Measurements from ENCODE around the gene ADTRP. TPM values are rescaled to one million over a fixed set of nuclear protein-coding genes. Genes with fewer than 3 reads are reported as not detected.
A peak's percentile ranks its signal among the peaks of the same experiment; 100 is the strongest.
"Not testable (repeated sequence)": the region's sequence is repeated elsewhere in the genome, so short reads cannot be mapped to it uniquely, and the experiment has no call there.

The ADTRP gene
- total RNA-seq, 1 donor from 2014 or later, result not detected

DNA sequence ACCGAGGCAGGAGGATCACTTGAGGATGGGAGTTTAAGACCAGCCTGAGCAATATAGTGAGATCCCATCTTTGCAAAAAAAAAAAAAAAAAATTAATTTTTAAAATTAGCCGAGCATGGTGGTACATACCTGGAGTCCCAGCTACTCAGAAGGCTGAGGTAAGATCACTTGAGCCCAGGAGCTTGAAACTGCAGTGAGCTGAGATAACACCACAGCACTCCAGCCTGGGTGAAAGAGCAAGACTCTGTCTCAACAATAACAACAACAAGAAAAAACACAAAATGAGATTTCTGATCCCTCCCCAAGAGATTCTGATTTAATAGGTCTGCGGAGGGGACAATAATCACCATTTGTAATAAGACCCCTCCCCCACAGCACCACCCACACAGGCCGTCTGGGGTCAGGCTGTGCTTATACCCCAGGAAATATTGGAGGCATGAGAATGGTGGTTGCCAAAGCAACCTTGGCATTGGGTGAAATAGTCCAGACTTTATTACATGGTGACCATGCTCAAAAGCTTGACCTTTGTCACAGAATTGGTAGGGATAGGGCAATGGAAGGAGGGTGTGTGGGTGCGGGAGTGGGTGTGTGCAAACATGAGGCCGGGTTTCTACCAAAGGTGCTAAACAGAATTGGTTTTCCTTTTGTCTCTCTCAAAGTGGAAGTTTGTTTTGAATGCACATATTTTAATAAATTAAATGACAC, 24.4 kb upstream of the ADTRP start:
- Histone ChIP-seq H3K27me3 (no peaks in the 10 kb centered on the region), H3K27ac (no peak overlapping the region), H3K36me3 (no peaks in the 10 kb centered on the region), H3K4me3 (no peak overlapping the region), H3K9me3 (no peaks in the 10 kb centered on the region), H3K4me1 (peaks cover 15% of the 10 kb centered on the region)
- TF ChIP-seq POLR2AphosphoS5 (IDR thresholded peaks at IDR 0.05; ENCODE audit: insufficient read depth in 1 of 2, low read depth in 1 of 2) (no peak), POLR2A (IDR thresholded peaks at IDR 0.05) (no peak)
- TF ChIP-seq, protein P1, sequence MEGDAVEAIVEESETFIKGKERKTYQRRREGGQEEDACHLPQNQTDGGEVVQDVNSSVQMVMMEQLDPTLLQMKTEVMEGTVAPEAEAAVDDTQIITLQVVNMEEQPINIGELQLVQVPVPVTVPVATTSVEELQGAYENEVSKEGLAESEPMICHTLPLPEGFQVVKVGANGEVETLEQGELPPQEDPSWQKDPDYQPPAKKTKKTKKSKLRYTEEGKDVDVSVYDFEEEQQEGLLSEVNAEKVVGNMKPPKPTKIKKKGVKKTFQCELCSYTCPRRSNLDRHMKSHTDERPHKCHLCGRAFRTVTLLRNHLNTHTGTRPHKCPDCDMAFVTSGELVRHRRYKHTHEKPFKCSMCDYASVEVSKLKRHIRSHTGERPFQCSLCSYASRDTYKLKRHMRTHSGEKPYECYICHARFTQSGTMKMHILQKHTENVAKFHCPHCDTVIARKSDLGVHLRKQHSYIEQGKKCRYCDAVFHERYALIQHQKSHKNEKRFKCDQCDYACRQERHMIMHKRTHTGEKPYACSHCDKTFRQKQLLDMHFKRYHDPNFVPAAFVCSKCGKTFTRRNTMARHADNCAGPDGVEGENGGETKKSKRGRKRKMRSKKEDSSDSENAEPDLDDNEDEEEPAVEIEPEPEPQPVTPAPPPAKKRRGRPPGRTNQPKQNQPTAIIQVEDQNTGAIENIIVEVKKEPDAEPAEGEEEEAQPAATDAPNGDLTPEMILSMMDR (IDR thresholded peaks at IDR 0.05), result no peak
- DNase-seq (ENCODE audit: extremely low spot score in 2 of 2), result no peak
- intact Hi-C loops (cut with DNase I), result no loop called here

DNA sequence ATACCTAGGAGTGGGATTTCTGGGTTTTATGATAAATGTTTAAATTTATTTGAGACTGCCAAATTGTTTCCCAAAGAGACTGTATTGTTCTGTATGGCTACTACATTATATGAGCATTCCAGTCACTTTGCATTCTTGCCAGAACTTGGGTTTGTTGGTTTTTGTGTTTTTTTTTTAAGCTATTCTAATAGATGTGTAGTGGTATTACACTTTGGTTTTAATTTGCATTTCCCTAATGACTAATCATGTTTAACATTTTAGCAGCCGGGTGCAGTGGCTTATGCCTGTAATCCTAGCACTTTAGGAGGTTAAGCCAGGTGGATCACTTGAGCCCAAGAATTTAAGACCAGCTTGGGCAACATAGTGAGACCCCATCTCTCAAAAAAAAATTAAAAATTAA, 21.9 kb upstream of the ADTRP start:
- DNase-seq (ENCODE audit: extremely low spot score in 2 of 2); H3K27ac ChIP-seq; H3K4me3 ChIP-seq; H3K36me3 ChIP-seq; intact Hi-C loops (cut with DNase I); H3K27me3 ChIP-seq; H3K9me3 ChIP-seq: not testable (repeated sequence)
- H3K4me1 ChIP-seq, result peaks cover 17% of the 10 kb centered on the region

DNA sequence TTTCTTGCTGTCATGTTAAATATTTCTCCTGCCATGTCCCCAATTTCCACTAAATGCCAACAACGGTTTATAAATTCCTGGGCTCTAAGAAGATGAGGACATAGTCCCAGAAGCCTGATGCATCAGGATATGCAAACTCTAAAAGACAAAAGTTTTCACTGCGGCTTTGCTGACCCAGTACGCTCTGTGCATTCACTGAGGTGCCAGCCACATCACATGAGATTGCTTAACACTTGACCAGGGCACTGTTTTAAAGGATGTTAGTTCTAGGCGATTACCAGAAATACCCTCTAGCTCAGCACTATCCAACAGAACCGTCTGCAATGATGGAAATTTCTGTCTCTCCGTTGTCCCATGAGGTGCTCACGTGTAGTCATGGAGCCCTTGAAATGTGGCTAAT, 19.9 kb upstream of the ADTRP start:
- H3K9me3 ChIP-seq, result no peaks in the 10 kb centered on the region
- H3K27me3 ChIP-seq, result no peaks in the 10 kb centered on the region
- no peak for TF ChIP-seq POLR2A (IDR thresholded peaks at IDR 0.05)
- TF ChIP-seq, protein P1 (IDR thresholded peaks at IDR 0.05), result no peak
- no peak for TF ChIP-seq POLR2AphosphoS5 (IDR thresholded peaks at IDR 0.05; ENCODE audit: insufficient read depth in 1 of 2, low read depth in 1 of 2)
- no peak for DNase-seq (ENCODE audit: extremely low spot score in 2 of 2)
- H3K4me3 ChIP-seq, result no peak overlapping the region
- no peaks in the 10 kb centered on the region for H3K36me3 ChIP-seq
- H3K4me1 ChIP-seq, result peaks cover 17% of the 10 kb centered on the region
- intact Hi-C loops (cut with DNase I), result no loop called here
- peak overlapping the region; percentile 23 for H3K27ac ChIP-seq

DNA sequence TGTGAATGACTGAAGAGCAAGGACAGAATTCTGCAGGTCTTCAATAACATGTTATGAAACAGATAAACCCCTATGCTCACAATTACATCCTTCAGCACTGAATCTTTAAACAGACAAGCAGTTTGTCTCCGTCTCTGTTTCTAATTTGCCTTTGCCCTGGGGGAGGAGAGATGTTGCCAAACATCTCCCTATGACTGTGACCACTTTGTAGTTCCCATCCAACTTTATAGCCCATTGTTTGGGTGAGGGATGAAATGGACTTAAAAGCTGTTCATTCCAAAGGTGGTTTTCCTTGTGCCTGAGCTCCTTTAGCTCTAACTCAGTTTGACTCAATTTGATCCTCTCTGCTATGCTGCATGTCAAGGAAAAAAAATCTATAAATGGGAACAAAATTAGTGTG, 19.5 kb upstream of the ADTRP start:
- H3K9me3 ChIP-seq, result no peaks in the 10 kb centered on the region
- intact Hi-C loops (cut with DNase I), result no loop called here
- H3K27me3 ChIP-seq, result no peaks in the 10 kb centered on the region
- peaks cover 17% of the 10 kb centered on the region for H3K4me1 ChIP-seq
- peak overlapping the region; percentile 23 for H3K27ac ChIP-seq
- TF ChIP-seq POLR2A (IDR thresholded peaks at IDR 0.05) (no peak), POLR2AphosphoS5 (IDR thresholded peaks at IDR 0.05; ENCODE audit: insufficient read depth in 1 of 2, low read depth in 1 of 2) (no peak)
- TF ChIP-seq, protein P1 (IDR thresholded peaks at IDR 0.05), result no peak
- no peak overlapping the region for H3K4me3 ChIP-seq
- DNase-seq (ENCODE audit: extremely low spot score in 2 of 2), result no peak
- no peaks in the 10 kb centered on the region for H3K36me3 ChIP-seq

DNA sequence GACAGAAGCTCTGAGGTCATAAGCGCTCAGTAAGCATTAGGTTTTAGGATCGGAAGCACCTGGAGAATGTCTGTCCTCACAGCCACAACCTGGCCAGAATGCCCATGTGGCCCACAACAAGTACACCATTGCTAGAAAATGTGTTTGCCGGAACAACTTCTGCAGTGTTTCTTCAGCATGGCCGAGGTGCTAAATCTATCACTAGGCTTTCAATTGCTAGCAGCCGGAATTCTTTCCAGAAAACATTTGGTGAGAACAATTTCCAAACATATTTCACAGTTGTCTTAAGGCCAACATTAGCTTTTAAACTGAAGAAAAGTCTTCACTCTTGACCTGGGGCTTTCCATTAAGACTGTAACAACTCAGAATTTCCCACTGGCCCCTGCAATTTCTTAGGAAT, 18.2 kb upstream of the ADTRP start:
- Histone ChIP-seq H3K4me1 (peaks cover 17% of the 10 kb centered on the region), H3K4me3 (no peak overlapping the region), H3K27me3 (no peaks in the 10 kb centered on the region), H3K27ac (no peak overlapping the region), H3K36me3 (no peaks in the 10 kb centered on the region), H3K9me3 (no peaks in the 10 kb centered on the region)
- DNase-seq (ENCODE audit: extremely low spot score in 2 of 2), result no peak
- TF ChIP-seq POLR2AphosphoS5 (IDR thresholded peaks at IDR 0.05; ENCODE audit: insufficient read depth in 1 of 2, low read depth in 1 of 2) (no peak), POLR2A (IDR thresholded peaks at IDR 0.05) (no peak)
- TF ChIP-seq, protein P1 (IDR thresholded peaks at IDR 0.05), result no peak
- intact Hi-C loops (cut with DNase I), result no loop called here
